ENCODE measurements around the gene DLG2.

DNA sequence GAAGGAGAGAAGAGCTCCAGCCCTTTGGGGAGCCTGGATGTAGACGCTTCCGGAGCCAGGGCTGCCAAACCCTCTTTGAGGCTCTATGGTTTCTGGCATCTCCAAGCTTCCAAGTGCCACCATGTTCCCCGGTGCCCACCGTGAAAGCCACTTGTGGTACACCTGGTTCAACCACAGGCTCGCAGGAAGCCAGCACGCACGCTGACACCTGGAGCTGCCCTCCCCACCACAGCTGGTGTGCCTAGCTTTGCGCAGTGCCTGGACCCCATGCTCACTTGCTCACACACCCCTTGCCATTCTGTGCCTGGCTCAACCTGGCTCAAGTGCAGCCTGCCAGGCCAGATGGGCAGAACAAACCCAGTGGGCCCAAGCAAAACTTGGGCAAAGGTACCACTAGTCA, 831.4 kb downstream of the DLG2 start:
- TF ChIP-seq, protein P1, sequence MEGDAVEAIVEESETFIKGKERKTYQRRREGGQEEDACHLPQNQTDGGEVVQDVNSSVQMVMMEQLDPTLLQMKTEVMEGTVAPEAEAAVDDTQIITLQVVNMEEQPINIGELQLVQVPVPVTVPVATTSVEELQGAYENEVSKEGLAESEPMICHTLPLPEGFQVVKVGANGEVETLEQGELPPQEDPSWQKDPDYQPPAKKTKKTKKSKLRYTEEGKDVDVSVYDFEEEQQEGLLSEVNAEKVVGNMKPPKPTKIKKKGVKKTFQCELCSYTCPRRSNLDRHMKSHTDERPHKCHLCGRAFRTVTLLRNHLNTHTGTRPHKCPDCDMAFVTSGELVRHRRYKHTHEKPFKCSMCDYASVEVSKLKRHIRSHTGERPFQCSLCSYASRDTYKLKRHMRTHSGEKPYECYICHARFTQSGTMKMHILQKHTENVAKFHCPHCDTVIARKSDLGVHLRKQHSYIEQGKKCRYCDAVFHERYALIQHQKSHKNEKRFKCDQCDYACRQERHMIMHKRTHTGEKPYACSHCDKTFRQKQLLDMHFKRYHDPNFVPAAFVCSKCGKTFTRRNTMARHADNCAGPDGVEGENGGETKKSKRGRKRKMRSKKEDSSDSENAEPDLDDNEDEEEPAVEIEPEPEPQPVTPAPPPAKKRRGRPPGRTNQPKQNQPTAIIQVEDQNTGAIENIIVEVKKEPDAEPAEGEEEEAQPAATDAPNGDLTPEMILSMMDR (IDR thresholded peaks at IDR 0.05; ENCODE audit: low read length) = no peak
- TF ChIP-seq EZH2phosphoT487 (IDR thresholded peaks at IDR 0.05; ENCODE audit: low read length) = no peak

Data from MM.1S (cell line).